CD14-positive monocyte (primary cell): ENCODE data around the gene CDRT4. TPM values are rescaled to one million over a fixed set of nuclear protein-coding genes. Genes with fewer than 3 reads are reported as not detected.

Source experiments
- DNase-seq, 3 donors: peaks; one replicate each; pipeline ENCODE4 v3.0.0-alpha.2; 2011 to 2022
- H2AFZ ChIP-seq: 2 replicates; pipeline ENCODE4 v1.6.0; 2012; ENCODE audit warnings: mild to moderate bottlenecking, low read depth, low read length, inconsistent platforms; ENCODE audit not compliant: insufficient read depth, poor library complexity, severe bottlenecking
- H3K27ac ChIP-seq, 2 donors: 1 replicate in 1 of 2; 2 replicates in 1 of 2; pipeline ENCODE4 v1.5.1; 2012 to 2013; ENCODE audit warnings: low read length in 2 of 2, control low read depth in 1 of 2, inconsistent platforms in 1 of 2, low read depth in 1 of 2, mild to moderate bottlenecking in 1 of 2
- H3K27me3 ChIP-seq, 2 donors: one replicate each; pipeline versions ENCODE4 v1.6.0 to v1.6.1; 2011 to 2013; ENCODE audit warnings: low read length in 2 of 2; ENCODE audit not compliant: control insufficient read depth in 2 of 2, insufficient read depth in 2 of 2
- H3K36me3 ChIP-seq, 2 donors: replicated peaks in 1 of 2; 1 replicate in 1 of 2; 2 replicates in 1 of 2; pipeline versions ENCODE4 v1.5.1 to v1.6.1; 2012 to 2013; ENCODE audit warnings: low read length in 2 of 2, control low read depth in 1 of 2, inconsistent platforms in 1 of 2, mild to moderate bottlenecking in 1 of 2; ENCODE audit not compliant: insufficient read depth in 2 of 2, control insufficient read depth in 1 of 2
- H3K4me1 ChIP-seq, 2 donors: 1 replicate in 1 of 2; 2 replicates in 1 of 2; pipeline versions ENCODE4 v1.5.1 to v1.6.1; 2012 to 2013; ENCODE audit warnings: low read length in 2 of 2, control low read depth in 1 of 2, inconsistent platforms in 1 of 2, mild to moderate bottlenecking in 1 of 2, moderate library complexity in 1 of 2; ENCODE audit not compliant: insufficient read depth in 2 of 2, control insufficient read depth in 1 of 2
- H3K4me2 ChIP-seq: replicated peaks from 2 replicates; pipeline ENCODE3; 2012; ENCODE audit warnings: low read length, moderate library complexity, mild to moderate bottlenecking; ENCODE audit not compliant: poor library complexity, severe bottlenecking; ENCODE audit errors: extremely low read depth
- H3K4me3 ChIP-seq, 3 experiments: fragments of 200-600 bp in 1 of 3; sonication (generic) in 1 of 3; replicated peaks in 1 of 3; 1 replicate in 2 of 3; 2 replicates in 1 of 3; pipeline ENCODE4 v1.5.1; 2011 to 2013; ENCODE audit warnings: low read length in 3 of 3, mild to moderate bottlenecking in 3 of 3, control low read depth in 2 of 3, low read depth in 2 of 3, inconsistent platforms in 1 of 3, moderate library complexity in 1 of 3
- H3K79me2 ChIP-seq: 2 replicates; pipeline ENCODE4 v1.6.0; 2012; ENCODE audit warnings: mild to moderate bottlenecking, control low read depth, inconsistent platforms, low read length, moderate library complexity; ENCODE audit not compliant: insufficient read depth
- H3K9ac ChIP-seq: 2 replicates; pipeline ENCODE4 v1.6.0; 2017; ENCODE audit warnings: low read length, mild to moderate bottlenecking; ENCODE audit not compliant: insufficient read depth, poor library complexity, severe bottlenecking
- H3K9me3 ChIP-seq, 2 donors: replicated peaks in 1 of 2; 1 replicate in 1 of 2; 2 replicates in 1 of 2; pipeline versions ENCODE4 v1.5.1 to v1.6.1; 2012 to 2013; ENCODE audit warnings: low read length in 2 of 2, control low read depth in 1 of 2; ENCODE audit not compliant: control insufficient read depth in 1 of 2, insufficient read depth in 1 of 2
- H4K20me1 ChIP-seq: 2 replicates; pipeline ENCODE4 v1.6.0; 2012; ENCODE audit warnings: mild to moderate bottlenecking, low read length, control low read depth, moderate library complexity; ENCODE audit not compliant: insufficient read depth
- H3K27ac Mint-ChIP-seq, 7 donors: one replicate each; pipeline ENCODE4 v1.8.0; 2020; ENCODE audit warnings: mild to moderate bottlenecking in 7 of 7, mixed read lengths in 7 of 7, moderate library complexity in 6 of 7, inconsistent platforms in 2 of 7
- H3K27me3 Mint-ChIP-seq, 3 donors: one replicate each; pipeline ENCODE4 v1.8.0; 2021 to 2022; ENCODE audit warnings: low read depth in 3 of 3, mild to moderate bottlenecking in 3 of 3, mixed read lengths in 3 of 3, moderate library complexity in 3 of 3, inconsistent platforms in 1 of 3
- H3K36me3 Mint-ChIP-seq, 2 donors: one replicate each; pipeline ENCODE4 v1.8.0; 2020; ENCODE audit warnings: mixed read lengths in 2 of 2, inconsistent platforms in 1 of 2, mild to moderate bottlenecking in 1 of 2
- H3K4me1 Mint-ChIP-seq: one replicate; pipeline ENCODE4 v1.8.0; 2020; ENCODE audit warnings: mild to moderate bottlenecking, mixed read lengths
- H3K4me3 Mint-ChIP-seq, 2 donors: one replicate each; pipeline ENCODE4 v1.8.0; 2020; ENCODE audit warnings: mild to moderate bottlenecking in 2 of 2, mixed read lengths in 2 of 2, moderate library complexity in 1 of 2
- H3K9me3 Mint-ChIP-seq, 7 donors: one replicate each; pipeline ENCODE4 v1.8.0; 2020 to 2022; ENCODE audit warnings: mixed read lengths in 7 of 7, mild to moderate bottlenecking in 6 of 7, moderate library complexity in 6 of 7, inconsistent platforms in 2 of 7
- WGBS: methylation state at CpG from one replicate; pipeline ENCODE4 v1.1.5; 2013; ENCODE audit warnings: missing lambda C conversion rate; ENCODE audit not compliant: insufficient coverage; 5-methylcytosine and 5-hydroxymethylcytosine counted together
- intact Hi-C, 2 donors: fragments of 100-400 bp; cut with micrococcal nuclease; formaldehyde crosslinking; loops; one replicate each; pipeline versions ENCODE4 v1.15.0 to v1.15.1; 2023
- polyA plus RNA-seq, 3 donors: library from polyadenylated mRNA; depleted of rRNA in 1 of 3; unstranded in 2 of 3; stranded (reverse) in 1 of 3; fragments of 300-500 nt in 2 of 3; fragments of >200 nt in 1 of 3; fragmentation: Illumina TruSeq in 2 of 3; gene quantifications; 1 replicate in 2 of 3; 2 replicates in 1 of 3; pipeline ENCODE4 v1.2.3, GENCODE V29; 2012 to 2021
- TF ChIP-seq, protein P1 (sequence below): fragments of 200-600 bp; IDR thresholded peaks from one replicate; pipeline ENCODE4 v1.8.0; 2022; ENCODE audit warnings: antibody characterized with exemption, mild to moderate bottlenecking

Gene CDRT4
- polyA plus RNA-seq, 3 donors, result 0.34 to 0.71 TPM; not detected in 1

DNA sequence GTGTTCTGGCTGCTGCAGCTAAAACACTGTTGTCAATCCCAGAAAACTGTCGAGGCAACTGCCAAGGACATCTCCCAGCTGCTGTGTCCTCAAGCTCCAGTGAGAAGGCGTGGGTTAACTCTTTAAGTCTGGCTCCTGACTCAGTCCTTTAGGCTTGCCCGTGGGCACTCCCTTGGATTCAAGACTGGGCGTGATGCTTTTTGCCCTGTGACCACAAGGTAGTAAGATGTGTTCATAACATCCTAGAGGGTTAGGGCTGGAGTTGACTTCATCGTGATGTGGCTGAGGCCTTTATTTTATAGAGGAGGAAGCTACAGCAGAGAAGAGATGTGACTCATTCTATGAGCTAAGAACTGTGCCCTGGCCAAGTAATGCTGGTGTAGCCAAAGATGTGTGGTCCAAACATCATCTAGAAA, 75.1 kb downstream of the CDRT4 start:
- Histone ChIP-seq H3K27me3 (no peaks in the 10 kb centered on the region), H4K20me1 (no peaks in the 10 kb centered on the region), H3K9ac (no peak overlapping the region), H2AFZ (no peak overlapping the region), H3K4me3 (no peak overlapping the region), H3K27ac (no peak overlapping the region), H3K9me3 (no peaks in the 10 kb centered on the region), H3K36me3 (no peaks in the 10 kb centered on the region), H3K4me1 (no peaks in the 10 kb centered on the region), H3K4me2 (no peak overlapping the region), H3K79me2 (no peaks in the 10 kb centered on the region)
- TF ChIP-seq, protein P1, sequence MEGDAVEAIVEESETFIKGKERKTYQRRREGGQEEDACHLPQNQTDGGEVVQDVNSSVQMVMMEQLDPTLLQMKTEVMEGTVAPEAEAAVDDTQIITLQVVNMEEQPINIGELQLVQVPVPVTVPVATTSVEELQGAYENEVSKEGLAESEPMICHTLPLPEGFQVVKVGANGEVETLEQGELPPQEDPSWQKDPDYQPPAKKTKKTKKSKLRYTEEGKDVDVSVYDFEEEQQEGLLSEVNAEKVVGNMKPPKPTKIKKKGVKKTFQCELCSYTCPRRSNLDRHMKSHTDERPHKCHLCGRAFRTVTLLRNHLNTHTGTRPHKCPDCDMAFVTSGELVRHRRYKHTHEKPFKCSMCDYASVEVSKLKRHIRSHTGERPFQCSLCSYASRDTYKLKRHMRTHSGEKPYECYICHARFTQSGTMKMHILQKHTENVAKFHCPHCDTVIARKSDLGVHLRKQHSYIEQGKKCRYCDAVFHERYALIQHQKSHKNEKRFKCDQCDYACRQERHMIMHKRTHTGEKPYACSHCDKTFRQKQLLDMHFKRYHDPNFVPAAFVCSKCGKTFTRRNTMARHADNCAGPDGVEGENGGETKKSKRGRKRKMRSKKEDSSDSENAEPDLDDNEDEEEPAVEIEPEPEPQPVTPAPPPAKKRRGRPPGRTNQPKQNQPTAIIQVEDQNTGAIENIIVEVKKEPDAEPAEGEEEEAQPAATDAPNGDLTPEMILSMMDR, result no peak
- Mint-ChIP-seq H3K4me1 (no peaks in the 10 kb centered on the region), H3K27me3 (peaks cover 0 to 5% (median 2%) of the 10 kb centered on the region in 3 donors), H3K9me3 (peaks cover 0 to 12% (median 4%) of the 10 kb centered on the region in 7 donors), H3K36me3 (no peaks in the 10 kb centered on the region), H3K4me3 (no peak overlapping the region), H3K27ac (no peak overlapping the region)
- DNase-seq, result no peak
- intact Hi-C loops, result no loop called here
- WGBS, result 83% methylated on average over 5 of the region's 5 CpGs

DNA sequence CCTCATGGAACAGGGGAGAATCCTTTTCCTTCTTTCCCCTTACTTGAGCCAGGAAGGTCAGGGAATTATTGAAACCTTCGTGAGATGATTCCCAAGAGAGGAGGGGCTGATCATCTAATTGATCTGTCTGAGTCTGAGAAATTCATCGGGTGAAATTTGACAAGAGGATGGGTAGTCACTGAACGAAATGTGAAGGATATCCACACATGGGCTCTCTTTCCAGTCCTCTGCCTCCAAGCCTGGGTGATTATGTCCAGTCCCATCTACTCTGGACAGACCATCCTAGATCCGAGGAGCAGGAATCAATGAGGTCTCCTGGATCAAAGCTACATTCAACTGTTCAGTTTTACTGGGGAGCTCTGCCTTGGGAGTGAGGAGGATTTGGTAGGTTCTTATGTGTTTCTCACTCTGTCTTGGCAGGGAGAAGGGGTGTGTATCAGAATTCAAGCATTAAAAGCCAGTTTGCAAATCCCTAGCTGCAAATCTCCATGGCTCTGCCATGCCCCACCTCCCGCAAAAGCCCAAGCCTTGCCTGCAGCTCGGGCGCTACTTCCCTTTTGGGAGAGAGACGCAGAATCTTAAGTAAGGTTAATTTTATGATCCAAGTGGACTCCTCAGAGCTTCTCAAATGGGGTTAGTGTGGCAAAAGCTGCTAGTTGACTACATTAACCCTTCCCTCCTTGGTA, 78.9 kb downstream of the CDRT4 start:
- H3K27ac Mint-ChIP-seq, result no peak overlapping the region
- Histone ChIP-seq H2AFZ (no peak overlapping the region), H3K4me2 (no peak overlapping the region), H3K9me3 (no peaks in the 10 kb centered on the region), H3K27ac (no peak overlapping the region), H3K79me2 (no peaks in the 10 kb centered on the region), H3K9ac (no peak overlapping the region), H3K4me1 (peaks cover 0 to 7% of the 10 kb centered on the region in 2 donors), H3K27me3 (no peaks in the 10 kb centered on the region), H3K36me3 (no peaks in the 10 kb centered on the region), H4K20me1 (no peaks in the 10 kb centered on the region), H3K4me3 (no peak overlapping the region)
- H3K4me3 Mint-ChIP-seq, result no peak overlapping the region
- peaks cover 1 to 5% (median 4%) of the 10 kb centered on the region in 3 donors for H3K27me3 Mint-ChIP-seq
- DNase-seq, result no peak
- intact Hi-C loops, result no loop called here
- TF ChIP-seq, protein P1, result no peak
- H3K9me3 Mint-ChIP-seq, result peaks cover 0 to 11% (median 5%) of the 10 kb centered on the region in 7 donors
- no peaks in the 10 kb centered on the region for H3K36me3 Mint-ChIP-seq
- WGBS, result 100% methylated on average over 3 of the region's 8 CpGs
- H3K4me1 Mint-ChIP-seq, result peaks cover 9% of the 10 kb centered on the region
